Measurements from ENCODE around the gene DHRS11.
"Not testable (repeated sequence)": the region's sequence is repeated elsewhere in the genome, so short reads cannot be mapped to it uniquely, and the experiment has no call there.

Gene DHRS11

DNA sequence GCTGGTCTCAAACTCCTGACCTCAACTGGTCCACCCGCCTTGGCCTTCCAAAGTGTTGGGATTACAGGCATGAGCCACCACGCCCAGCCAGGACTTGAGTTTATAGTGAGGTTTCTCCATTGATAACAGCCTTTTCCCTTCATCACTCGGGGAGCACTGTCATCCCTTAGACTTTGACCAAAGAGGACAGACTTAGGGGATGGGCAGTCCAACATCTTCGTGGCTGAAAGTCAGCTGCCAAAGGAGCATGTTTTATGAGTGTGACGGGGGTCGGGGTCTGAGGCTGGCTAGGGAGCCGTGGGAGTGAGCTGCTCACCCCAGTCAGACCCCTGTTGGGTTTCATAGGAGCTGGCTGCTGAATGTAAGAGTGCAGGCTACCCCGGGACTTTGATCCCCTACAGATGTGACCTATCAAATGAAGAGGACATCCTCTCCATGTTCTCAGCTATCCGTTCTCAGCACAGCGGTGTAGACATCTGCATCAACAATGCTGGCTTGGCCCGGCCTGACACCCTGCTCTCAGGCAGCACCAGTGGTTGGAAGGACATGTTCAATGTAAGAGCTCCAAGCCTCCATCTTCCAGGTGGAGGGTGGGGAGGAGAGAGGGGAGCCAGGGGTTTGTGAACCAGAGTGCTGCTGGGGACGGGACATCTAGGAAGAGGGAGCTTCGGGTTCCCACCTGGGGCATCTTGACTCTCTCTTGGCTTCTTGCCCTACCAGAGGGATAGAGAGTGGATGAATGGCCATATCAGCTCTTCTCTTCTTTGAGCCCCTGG is 3.1 kb downstream of the DHRS11 start:
- no peak for DNase-seq

DNA sequence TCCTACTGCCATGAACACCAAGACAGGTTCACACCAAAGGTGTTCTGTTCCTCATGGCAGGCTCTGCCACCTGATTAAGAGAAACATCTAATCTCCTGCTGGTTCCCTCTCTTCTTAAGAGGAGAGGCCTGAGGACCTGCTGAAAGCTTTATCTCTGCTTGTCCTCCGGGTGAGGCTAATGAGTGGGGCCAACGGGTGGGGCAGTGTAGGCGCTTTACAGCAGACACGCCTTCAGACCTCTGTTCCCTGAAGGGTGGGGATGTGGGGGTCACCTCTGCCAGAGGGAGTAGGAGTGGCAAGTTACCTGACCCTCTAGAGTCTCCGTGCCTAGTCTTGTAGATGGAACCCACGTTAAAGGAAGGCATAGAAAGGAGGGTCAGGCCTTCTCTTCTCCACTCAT is 5.5 kb downstream of the DHRS11 start:
- no peak for DNase-seq

DNA sequence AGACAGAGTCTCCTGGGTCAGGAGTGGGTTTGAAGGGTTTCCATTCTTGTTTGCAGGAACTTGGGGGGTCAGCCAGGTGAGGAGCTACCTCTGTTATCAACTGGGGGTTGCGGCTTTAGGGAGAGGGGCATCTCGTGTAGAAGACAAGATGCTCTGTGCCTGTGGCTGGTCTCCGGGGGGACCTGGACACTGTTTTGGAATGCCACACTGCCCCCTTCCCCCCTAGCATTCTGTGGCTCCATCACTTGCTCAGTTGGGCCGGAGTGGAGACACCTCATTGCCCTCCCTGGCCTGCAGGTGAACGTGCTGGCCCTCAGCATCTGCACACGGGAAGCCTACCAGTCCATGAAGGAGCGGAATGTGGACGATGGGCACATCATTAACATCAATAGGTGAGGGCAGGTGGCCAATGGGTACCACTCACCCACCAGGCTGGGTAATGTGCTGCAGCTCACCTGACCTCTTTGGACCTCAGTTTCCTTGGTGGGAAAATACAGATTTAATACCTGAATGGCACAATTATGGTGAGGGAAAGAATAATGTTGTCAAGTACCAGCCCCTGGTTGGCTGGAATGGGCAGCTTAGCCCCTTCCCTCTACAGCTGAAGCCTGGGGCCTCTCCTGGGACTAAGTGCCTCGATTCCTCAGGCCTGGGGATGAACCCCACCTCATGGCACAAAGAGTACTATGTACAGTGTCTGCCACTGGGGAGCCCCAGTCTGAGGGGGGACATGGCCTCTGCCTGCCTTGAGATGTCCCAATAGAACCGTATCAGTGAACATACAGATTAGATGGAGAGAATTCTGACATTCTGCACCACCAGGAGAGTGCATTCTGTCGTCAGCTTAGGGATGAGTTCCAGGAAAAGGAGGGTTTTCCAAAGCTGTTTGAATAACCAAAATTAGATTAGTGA is 6.4 kb downstream of the DHRS11 start:
- DNase-seq, result no peak

DNA sequence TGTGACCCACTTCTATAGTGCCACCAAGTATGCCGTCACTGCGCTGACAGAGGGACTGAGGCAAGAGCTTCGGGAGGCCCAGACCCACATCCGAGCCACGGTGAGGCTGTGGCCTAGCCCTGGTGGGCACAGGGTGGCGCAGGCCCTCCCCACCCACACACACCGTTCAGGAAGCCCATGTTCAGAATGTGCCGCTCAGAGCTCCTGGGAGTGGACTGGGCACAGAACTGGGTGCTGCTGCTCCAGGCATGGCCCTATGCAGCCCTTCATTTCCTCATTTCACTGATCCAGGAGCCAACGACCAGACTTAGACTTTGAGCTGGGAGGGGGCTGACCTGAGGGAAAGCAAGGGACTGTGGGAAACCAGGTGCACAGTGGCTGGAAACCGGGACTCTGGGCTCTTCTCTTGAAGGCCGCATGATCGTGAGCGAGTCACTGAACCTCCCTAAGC is 7.3 kb downstream of the DHRS11 start:
- DNase-seq, result no peak

DNA sequence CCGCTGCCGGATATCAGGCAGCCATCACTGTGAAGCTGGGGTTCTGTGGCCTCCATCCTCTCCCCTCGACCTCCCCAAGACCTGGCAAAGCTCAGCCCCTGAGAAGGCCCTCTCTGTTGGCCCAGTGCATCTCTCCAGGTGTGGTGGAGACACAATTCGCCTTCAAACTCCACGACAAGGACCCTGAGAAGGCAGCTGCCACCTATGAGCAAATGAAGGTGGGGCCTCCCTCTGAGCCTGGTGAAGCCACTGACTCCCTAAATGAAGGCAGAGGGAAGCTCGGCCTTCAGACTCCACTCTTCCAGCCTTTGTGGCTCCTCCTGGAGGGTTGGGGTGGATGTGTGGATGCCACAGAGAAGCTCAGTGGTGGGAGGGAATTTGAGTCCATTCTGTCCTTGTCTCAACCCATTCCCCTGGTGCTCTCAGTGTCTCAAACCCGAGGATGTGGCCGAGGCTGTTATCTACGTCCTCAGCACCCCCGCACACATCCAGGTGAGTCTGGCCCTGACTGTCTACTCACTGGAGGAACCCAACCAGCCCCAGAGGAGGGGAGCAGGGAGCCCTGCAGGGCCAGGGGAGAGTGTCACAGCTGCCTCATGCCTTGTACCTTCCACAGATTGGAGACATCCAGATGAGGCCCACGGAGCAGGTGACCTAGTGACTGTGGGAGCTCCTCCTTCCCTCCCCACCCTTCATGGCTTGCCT is 8.0 kb downstream of the DHRS11 start:
- no peak for DNase-seq

DNA sequence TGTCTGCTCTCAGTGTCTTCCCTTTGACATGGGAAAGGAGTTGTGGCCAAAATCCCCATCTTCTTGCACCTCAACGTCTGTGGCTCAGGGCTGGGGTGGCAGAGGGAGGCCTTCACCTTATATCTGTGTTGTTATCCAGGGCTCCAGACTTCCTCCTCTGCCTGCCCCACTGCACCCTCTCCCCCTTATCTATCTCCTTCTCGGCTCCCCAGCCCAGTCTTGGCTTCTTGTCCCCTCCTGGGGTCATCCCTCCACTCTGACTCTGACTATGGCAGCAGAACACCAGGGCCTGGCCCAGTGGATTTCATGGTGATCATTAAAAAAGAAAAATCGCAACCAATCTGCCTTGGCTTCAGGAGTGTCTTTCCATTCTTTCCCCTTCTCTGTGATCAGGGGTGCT is 8.8 kb downstream of the DHRS11 start:
- no peak for DNase-seq

DNA sequence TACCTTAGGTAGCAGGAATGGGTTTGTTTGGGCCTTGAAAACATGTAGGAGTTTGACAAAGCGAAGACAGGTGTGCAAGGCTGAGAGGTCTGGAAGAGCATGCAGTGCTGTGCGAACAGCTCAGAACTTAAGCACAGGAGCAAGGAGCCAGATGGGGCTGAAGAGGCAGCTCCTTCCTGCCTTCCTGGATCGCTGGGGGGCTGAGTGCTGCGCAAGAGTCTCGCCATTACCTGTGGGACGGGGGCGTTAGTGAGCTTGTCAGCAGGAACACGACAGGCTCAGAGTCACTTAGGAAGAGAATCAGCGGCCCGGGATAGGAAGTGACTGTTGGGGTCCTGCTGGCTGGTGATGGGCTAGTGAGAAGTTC is 9.2 kb downstream of the DHRS11 start:
- no peak for DNase-seq

DNA sequence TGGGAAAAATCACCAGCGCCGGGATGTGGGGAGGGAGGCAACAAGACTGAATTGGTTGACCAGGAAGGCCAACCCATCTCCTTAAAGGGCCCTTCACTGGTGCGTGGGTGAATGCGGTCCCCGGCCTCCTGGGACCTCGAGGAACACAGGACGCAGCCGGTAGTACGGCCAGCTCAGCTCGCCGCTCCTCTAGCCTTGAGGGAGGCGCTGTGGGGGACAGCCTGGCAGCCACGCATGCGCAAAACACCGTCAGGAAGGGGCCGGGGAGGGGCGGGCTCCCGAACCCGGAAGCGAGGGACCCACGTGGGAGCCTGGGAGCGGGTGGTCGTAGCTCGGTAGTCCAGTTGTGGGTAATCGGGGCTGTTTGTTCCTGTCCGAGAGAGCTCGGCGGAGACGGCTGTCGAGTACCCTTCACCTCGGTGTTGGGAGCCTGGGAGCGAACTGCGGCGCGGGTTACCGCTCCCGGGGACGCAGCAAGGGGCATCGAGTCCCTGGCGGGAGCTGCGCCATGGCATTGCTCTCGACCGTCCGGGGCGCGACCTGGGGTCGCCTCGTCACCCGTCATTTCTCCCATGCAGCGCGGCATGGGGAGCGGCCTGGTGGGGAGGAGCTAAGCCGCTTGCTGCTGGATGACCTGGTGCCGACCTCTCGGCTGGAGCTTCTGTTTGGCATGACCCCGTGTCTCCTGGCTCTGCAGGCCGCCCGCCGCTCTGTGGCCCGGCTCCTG is 9.8 kb downstream of the DHRS11 start, which contains the start of gene MRM1:
Gene MRM1, plus strand, starts transcription at position 281 of the 727 bp plus-strand sequence. Its CDS starts 228 bp downstream, at position 509.
- peak; percentile 74 to 81 (median 78) for DNase-seq

DNA sequence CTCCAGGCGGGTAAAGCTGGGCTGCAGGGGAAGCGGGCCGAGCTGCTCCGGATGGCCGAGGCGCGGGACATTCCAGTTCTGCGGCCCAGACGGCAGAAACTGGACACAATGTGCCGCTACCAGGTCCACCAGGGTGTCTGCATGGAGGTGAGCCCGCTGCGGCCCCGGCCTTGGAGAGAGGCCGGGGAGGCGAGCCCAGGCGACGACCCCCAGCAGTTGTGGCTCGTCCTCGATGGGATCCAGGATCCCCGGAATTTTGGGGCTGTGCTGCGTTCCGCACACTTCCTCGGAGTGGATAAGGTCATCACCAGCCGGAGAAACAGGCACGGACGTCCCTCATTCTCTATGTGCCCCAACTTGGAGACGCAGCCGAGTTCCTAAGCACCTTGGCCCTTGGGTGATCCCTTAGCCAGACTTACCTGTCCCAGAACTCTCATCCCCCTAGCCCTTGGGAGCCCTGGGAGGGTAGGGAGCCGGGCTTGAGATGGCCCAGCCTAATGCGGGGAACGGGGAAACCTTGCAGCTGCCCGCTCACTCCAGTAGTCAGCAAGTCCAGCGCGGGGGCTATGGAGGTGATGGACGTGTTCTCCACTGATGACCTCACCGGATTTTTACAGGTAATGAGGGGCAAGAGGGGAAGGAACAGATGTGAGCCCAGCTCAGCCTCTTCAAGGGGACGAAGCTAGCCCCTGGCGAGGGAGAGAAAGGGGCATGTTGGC is 10.5 kb downstream of the DHRS11 start:
- DNase-seq, result no peak

DNA sequence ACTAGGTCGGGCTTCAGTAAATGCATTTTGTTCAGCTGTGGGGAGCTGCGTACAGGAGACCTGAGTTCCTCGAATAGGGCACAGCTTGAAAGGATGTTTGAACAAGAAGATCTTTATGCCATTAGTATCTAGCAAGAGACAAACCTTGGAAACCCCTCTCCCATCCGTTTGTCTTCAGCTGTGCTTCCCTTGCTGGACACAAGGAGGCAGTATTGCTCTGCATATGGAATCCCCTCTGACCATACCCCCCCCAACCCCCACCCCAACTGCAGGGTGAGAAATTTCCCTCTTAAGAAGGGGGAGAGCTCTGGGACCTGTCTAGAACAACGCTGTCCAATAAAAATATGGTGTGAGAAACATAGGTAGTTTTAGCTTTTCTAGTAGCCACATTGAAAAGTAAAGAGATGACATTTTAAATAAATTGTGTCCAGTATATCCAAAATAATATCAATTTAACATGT is 11.3 kb downstream of the DHRS11 start:
- peak; percentile 16 to 50 (median 36) for DNase-seq

DNA sequence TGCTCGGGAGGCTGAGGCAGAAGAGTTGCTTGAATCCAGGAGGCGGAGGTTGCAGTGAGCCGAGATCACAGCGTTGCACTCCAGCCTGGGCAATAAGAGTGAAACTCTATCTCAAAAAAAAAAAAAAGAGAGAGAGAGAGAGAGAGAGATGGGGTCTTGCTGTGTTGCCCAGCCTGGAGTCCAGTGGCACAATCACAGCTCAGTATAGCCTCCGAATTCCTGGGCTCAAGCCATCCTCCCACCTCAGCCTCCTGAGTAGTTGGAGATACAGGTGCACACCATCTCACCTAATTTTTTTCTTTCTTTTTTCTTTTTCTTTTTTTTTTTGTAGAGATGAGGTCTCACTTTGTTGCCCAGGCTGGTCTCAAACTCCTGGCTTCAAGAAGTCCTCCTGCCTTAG is 13.3 kb downstream of the DHRS11 start:
- DNase-seq, result not testable (repeated sequence)

DNA sequence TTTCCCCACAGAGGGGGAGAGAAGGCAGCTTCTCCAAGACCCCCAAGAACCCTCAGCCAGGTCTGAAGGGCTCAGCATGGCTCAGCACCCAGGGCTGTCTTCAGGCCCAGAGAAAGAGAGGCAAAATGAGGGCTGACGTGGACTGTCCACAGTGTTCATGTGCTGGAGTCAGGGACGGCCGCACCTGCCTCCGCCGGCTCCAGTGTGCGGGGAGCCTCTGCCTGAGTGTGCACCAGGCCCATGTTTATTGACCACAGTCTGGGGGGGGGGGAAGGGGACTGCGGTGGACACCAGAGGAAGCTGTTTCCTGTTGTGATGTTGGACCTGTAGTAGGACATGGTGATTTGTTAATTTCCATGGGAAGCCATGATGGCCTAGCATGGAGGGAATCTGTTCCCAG is 16.6 kb downstream of the DHRS11 start:
- DNase-seq, result no peak

DNA sequence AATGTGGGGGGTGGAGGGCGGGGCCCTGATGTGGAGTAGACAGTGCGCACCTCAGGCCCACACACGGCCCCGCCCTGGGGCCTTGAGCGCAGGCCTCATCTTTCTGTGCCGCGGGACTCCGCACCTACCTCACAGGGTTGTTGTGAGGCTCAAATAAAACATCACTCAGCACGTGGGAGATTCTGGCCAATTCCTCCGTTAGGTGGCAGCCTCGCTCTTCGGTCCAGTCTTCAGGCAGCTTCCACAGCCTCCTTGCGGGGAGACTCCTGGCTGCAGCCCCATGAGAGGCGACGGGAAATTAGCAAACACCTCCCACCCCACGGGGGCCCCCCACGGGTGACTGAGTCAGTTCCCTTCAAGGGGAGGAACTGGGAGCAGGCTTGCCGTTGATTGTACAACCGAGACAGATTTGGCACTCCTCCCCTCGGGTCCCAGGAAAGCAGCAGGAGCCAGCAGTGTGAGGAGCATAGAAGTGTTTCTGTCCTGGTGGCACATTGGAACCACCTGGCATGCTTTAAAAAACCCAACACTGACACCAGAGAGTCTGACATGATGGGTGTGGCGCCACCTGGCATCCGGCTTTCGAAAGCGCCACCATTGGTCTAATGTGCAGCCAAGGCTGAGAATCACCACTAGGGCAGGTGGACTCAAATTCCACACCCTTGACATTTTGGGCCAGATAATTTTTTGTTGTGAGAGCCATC is 17.3 kb downstream of the DHRS11 start:
- DNase-seq, result no peak

DNA sequence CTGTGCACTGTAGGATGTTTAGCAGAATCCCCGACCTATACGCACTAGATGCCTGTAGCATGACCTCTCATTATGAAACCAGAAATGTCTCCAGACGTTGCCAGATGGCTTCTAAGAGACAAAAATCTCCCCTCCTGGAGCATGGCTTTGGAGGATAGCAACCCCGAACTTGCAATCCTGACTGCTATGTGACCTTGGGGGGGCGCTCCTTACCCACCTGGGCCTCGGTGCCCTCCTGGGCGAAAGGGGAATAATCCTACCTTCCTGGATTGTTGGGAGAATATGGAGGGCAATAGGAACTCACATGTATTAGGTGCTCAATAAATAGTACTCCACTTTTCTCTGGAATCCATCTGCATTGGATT is 17.8 kb downstream of the DHRS11 start:
- no peak for DNase-seq

DNA sequence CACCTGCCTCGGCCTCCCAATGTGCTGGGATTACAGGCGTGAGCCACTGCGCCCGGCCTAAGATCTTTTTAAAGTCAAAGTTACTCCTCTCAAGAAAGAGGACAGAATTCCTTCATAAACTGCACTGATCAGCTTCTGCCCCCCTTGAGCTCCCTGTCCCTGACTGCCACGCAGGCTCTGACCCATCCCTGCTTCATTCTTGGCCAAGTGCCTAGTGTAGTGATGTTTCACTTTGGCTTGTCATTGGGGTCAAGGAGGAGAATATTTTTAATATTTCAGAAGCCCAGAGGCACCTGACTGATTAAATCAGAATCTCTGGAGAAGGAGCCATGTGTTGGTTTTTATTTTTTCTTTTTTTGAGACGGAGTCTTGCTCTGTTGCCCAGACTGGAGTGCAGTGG is 18.8 kb downstream of the DHRS11 start:
- no peak for DNase-seq

DNA sequence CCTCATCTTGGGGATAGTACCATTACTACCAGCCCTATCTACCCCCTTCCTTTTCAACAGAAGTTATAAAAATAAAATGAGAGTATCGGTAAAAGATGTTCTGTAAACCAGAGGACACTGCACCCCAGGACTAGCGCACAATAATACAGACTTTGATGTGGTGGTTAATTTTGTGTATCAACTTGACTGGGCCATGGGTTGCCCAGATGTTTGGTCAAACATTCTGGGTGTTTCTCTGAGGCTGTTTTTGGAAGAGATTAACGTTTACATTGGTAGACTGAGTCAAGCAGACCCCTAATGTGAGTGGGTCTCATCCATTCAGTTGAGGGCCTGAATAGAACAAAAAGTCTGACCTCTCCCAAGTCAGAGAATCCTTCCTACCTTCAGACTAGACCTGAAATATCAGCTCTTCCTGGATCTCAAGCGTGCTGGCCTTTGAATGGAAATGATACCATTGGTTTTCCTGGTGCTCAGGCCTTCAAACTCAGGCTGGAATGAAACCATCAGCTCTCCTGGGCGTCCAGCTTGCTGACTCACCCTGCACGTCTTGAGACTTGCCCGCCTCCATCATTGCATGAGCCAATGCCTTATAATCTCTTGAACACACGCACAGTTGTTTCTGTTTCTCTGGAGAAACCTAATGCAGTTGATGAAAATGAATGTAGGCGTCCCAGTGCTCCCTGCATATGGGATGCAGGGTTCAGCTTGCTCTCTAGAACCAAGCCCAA is 19.8 kb downstream of the DHRS11 start:
- DNase-seq, result no peak

DNA sequence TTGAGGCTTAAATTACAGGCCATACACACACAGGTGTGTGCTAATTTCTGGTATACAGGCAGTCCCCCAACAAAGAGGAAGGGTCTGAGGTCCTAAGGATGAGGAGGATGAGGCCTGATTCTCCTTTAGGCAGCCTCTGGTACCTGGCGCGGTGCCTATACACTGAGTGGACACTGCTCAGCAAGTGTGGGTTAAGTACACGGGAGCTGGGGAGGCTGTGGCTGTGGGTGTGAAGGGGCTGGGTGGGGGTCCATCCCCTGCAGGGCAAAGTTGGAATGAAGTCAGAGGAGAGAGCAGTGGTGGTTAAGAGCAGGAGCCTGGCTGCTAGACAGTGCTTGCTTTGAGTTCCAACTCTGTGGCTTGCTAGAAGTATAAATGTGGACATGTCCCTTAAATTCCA is 20.6 kb downstream of the DHRS11 start:
- DNase-seq, result no peak

DNA sequence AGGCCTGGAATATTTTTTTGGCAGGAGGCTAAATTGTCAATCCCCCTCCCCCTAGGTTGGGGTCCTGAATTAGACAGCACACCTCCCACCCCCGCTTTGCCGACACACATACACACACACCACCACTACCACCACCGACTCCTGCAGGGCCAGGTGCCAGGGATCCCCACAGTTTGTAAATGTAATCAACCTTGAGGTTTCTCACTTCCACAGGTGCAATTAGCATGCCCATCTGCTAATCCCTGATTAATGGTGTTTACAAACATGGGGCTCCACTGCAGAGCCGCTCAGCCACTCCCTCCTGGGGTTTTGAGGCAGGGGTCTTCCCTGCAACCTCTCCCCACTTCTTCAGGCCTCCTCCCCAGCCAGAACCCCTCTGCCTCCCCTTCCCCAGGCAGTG is 21.5 kb downstream of the DHRS11 start:
- no peak for DNase-seq

DNA sequence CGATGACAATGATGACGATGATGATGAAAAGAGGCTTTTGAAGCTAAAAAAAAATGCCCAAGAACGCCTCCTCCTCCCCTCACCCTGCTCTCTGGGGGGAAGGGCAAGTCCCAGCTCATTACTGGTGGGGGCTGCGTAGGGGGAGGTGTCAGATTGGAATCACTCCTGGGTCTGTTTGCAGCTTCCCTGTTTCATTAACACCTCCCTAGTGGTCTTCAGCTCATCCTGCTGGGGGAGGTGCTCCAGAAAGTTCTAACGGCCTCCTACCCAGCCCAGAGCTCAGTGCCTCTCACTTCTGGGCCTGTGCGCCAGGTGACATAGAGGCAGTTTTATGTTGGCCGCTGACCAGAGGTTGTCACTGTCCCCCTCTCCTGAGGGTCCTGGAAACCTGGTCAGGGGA is 22.4 kb downstream of the DHRS11 start:
- no peak for DNase-seq

DNA sequence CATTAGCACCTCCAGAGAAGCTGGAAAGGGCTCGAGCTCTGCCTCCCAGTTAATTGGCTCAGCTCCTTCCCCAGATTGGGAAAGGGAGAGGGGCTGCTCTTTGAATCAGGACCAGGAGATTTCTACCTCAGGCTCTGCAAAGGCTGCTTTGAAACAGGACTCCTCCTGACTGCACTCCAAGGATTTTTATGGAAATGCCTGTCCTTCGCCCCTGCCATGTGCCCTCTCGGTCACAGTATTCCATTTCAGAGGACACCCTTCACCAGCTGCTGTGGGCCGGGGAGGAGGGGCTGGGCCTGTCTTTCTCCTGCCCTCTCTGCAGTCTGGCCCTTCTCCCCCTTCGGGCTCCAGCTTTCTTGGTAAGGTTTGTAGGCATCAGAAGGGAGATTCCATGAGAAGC is 23.3 kb downstream of the DHRS11 start:
- DNase-seq, result no peak
